BLaER1 treated with 17β-estradiol and CSF1 and Interleukin-3, amounts not matched to agents 10 nM and 100 nM (cell line): Measurements from ENCODE around the gene ASTN1.

Source experiments
- H3K27ac ChIP-seq, 11 experiments: shearing (Covaris generic); formaldehyde crosslinking; 2 replicates each; pipeline ENCODE4 v1.8.1; 2022
- H3K27me3 ChIP-seq, 11 experiments: shearing (Covaris generic); formaldehyde crosslinking; 2 replicates each; pipeline ENCODE4 v1.8.1; 2022
- H3K36me3 ChIP-seq, 11 experiments: shearing (Covaris generic); formaldehyde crosslinking; 2 replicates each; pipeline ENCODE4 v1.8.1; 2022
- H3K4me1 ChIP-seq, 10 experiments: shearing (Covaris generic); formaldehyde crosslinking; 2 replicates each; pipeline ENCODE4 v1.8.1; 2022
- H3K4me2 ChIP-seq, 11 experiments: shearing (Covaris generic); formaldehyde crosslinking; 2 replicates each; pipeline ENCODE4 v1.8.1; 2022
- H3K4me3 ChIP-seq, 10 experiments: shearing (Covaris generic); formaldehyde crosslinking; 2 replicates each; pipeline ENCODE4 v1.8.1; 2022
- H3K9ac ChIP-seq, 11 experiments: shearing (Covaris generic); formaldehyde crosslinking; 2 replicates each; pipeline ENCODE4 v1.8.1; 2022
- H3K9me3 ChIP-seq, 11 experiments: shearing (Covaris generic); formaldehyde crosslinking; replicated peaks in 1 of 11; 2 replicates each; pipeline ENCODE4 v1.8.1; 2022
- H4K20me1 ChIP-seq, 11 experiments: shearing (Covaris generic); formaldehyde crosslinking; 2 replicates each; pipeline ENCODE4 v1.8.1; 2022
- Cebpa-rat ChIP-seq, 11 experiments: shearing (Covaris generic); IDR thresholded peaks; 2 replicates each; pipeline ENCODE4 v1.8.1; 2022

The ASTN1 gene

DNA sequence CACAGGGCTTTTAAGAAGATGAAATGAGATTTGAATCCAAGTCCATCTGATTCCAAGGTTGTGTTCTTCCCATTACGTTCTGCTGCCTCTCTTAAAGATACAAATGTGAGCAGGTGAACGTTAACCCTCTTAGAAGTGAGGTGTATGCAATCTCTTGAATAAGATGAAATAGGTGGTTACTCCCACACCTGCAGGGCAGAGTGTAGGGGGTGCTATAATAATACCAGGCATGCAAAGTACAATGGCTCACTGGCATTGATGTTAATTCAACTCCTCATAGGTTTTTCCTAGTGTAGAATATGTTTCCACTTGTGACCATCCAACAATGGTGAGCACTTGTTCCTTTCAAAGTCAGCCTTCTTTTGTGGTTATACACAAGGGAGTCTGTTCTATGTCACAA is 163.0 kb downstream of the ASTN1 start:
- H3K27me3 ChIP-seq = no peaks in the 10 kb centered on the region
- H3K9ac ChIP-seq = no peak overlapping the region
- H3K36me3 ChIP-seq = no peaks in the 10 kb centered on the region
- no peaks in the 10 kb centered on the region for H4K20me1 ChIP-seq
- no peaks in the 10 kb centered on the region for H3K9me3 ChIP-seq
- H3K4me2 ChIP-seq = no peak overlapping the region
- peaks cover 7 to 29% (median 26%) of the 10 kb centered on the region in 10 experiments for H3K4me1 ChIP-seq
- no peak overlapping the region for H3K4me3 ChIP-seq
- no peak overlapping the region for H3K27ac ChIP-seq
- no peak for TF ChIP-seq Cebpa-rat (IDR thresholded peaks at IDR 0.05)

DNA sequence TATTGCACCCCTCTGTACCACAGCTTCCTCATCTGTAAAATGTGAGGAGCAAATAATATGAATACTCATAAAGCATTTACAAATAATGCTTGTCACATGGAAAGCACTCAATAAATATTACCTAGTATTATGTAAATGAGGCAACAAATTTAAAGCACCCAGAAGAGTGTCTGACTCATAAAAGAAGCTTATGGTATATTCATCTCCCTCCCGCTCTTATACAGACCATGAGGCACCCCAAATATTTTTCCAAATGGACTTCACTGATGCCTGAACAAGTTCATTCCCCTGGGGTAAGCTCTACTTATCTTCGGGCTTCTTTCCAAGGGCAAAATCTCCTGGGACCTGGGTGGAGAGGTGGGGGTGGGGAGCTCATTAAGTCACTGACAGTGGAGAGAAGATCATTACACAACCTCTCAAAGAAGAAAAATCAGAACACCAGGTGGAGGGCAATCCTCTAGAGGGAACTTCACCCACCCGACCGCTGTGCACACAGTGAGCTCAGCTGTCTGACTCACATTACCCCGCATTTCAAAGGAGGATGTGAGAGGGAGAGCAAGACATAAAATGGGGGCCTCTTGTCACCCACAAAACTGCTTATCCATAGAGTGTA is 166.2 kb downstream of the ASTN1 start:
- Histone ChIP-seq H3K4me1 (peaks cover 7 to 34% (median 30%) of the 10 kb centered on the region in 10 experiments), H3K4me2 (peak overlapping the region; percentile 38 to 78 (median 66)), H3K4me3 (no peak overlapping the region), H4K20me1 (no peaks in the 10 kb centered on the region), H3K36me3 (no peaks in the 10 kb centered on the region), H3K9me3 (no peaks in the 10 kb centered on the region), H3K27me3 (no peaks in the 10 kb centered on the region), H3K27ac (peak overlapping the region in 5 of 11 experiments; percentile 7 to 68 (median 63); a peak in 9 of 22 replicates), H3K9ac (no peak overlapping the region; a peak in 1 of 22 replicates)
- TF ChIP-seq Cebpa-rat (IDR thresholded peaks at IDR 0.05) = peak in 5 of 11 experiments; percentile 22 to 90 (median 78); a peak in 7 of 22 replicates

DNA sequence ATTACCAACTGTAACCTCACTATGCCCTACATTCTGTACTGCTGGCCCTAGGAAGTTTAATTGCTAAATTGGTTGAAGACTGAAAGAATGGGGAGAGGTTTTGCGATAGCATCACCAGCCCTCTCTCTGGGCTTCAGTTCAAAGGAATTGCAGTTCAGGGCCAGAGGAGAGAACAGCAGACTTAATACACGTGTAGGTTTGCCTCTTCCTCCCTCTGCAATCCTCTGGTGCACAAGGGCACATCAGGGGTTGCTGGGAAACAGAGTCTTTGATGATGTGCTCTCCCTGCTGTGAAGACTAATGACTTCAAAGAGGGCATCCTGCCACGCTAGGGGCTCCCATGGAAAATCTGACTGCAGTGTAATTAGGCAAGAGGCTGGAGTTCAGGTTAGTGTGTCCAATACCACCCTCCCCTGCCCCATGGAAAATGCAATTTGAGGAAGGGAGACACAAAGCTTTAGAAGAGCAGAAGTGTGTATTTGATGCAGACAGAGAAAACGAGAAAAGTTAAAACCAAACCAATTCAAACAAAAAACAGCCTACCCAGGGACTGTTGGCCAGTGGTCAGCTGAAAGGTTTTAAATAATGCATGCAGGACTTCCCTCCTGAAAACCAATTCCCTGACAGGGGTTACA is 167.9 kb downstream of the ASTN1 start:
- no peak overlapping the region for H3K9ac ChIP-seq
- H4K20me1 ChIP-seq = no peaks in the 10 kb centered on the region
- H3K4me3 ChIP-seq = no peak overlapping the region
- no peaks in the 10 kb centered on the region for H3K9me3 ChIP-seq
- no peaks in the 10 kb centered on the region for H3K27me3 ChIP-seq
- peaks cover 7 to 34% (median 30%) of the 10 kb centered on the region in 10 experiments for H3K4me1 ChIP-seq
- TF ChIP-seq Cebpa-rat (IDR thresholded peaks at IDR 0.05) = no peak
- H3K36me3 ChIP-seq = no peaks in the 10 kb centered on the region
- H3K4me2 ChIP-seq = peak overlapping the region in 8 of 11 experiments; percentile 52 to 78 (median 68); a peak in 15 of 22 replicates
- peak overlapping the region in 1 of 11 experiments; percentile 61; a peak in 2 of 22 replicates for H3K27ac ChIP-seq

GRCh38 chr1:176994931-176995596 is 169.4 kb downstream of the ASTN1 start:
- Histone ChIP-seq H3K9me3 (no peaks in the 10 kb centered on the region), H3K4me3 (no peak overlapping the region), H3K4me2 (no peak overlapping the region), H4K20me1 (no peaks in the 10 kb centered on the region), H3K9ac (no peak overlapping the region), H3K27me3 (no peaks in the 10 kb centered on the region), H3K36me3 (no peaks in the 10 kb centered on the region), H3K4me1 (peaks cover 8 to 41% (median 36%) of the 10 kb centered on the region in 10 experiments), H3K27ac (no peak overlapping the region)
- TF ChIP-seq Cebpa-rat (IDR thresholded peaks at IDR 0.05) = no peak

DNA sequence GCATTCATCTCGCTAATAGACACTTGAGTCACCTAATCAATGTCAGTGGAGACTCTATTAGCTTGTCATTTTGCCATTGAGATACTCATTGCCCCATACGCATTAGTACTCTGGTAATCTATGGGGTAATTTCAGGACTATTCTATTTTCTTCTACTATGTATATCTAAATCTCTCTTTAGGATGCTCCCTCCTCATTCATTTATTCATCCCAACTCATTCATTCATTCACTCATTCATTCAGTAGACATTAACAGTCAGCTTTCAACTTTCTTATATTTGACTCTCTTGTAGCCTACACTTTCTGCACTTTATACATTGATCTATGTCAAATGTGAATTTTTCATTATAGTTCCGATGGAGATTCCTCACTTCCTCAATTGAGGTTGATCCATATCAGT is 170.9 kb downstream of the ASTN1 start:
- no peaks in the 10 kb centered on the region for H3K27me3 ChIP-seq
- H3K4me2 ChIP-seq = no peak overlapping the region
- no peak for TF ChIP-seq Cebpa-rat (IDR thresholded peaks at IDR 0.05)
- H3K4me3 ChIP-seq = no peak overlapping the region
- H3K36me3 ChIP-seq = no peaks in the 10 kb centered on the region
- peaks cover 6 to 34% (median 30%) of the 10 kb centered on the region in 10 experiments for H3K4me1 ChIP-seq
- H3K9ac ChIP-seq = no peak overlapping the region
- no peaks in the 10 kb centered on the region for H4K20me1 ChIP-seq
- H3K27ac ChIP-seq = no peak overlapping the region
- no peaks in the 10 kb centered on the region for H3K9me3 ChIP-seq

GRCh38 chr1:176989754-176990153 is 174.8 kb downstream of the ASTN1 start:
- no peak overlapping the region for H3K4me3 ChIP-seq
- no peak for TF ChIP-seq Cebpa-rat (IDR thresholded peaks at IDR 0.05)

DNA sequence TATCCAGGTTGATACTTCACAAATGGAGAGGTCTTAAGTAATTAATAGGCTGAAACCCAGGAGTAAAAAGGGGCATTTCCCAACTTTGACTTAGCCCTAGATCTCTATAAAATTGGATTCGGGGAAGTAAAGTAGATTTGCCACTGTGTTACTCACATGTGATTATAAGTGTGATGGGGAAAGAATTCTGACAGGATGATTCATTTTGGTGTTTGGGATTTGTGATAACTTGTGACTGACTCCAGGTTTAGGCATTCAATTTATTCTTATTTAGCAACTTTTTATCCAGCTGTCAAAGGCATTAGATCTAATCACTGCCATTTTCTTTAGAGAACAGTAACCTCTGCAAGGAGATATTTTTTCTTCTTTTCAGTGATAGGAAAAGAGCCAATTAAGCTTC is 175.5 kb downstream of the ASTN1 start:
- H3K4me3 ChIP-seq = no peak overlapping the region
- no peaks in the 10 kb centered on the region for H3K9me3 ChIP-seq
- TF ChIP-seq Cebpa-rat (IDR thresholded peaks at IDR 0.05) = no peak
- peaks cover 0 to 25% (median 7%) of the 10 kb centered on the region in 10 experiments; a peak in 17 of 20 replicates for H3K4me1 ChIP-seq
- H3K27me3 ChIP-seq = no peaks in the 10 kb centered on the region
- H3K27ac ChIP-seq = no peak overlapping the region
- H4K20me1 ChIP-seq = no peaks in the 10 kb centered on the region
- H3K9ac ChIP-seq = no peak overlapping the region
- H3K36me3 ChIP-seq = no peaks in the 10 kb centered on the region
- H3K4me2 ChIP-seq = no peak overlapping the region

More at GRCh38 chr1:176989754-176990153, 174.8 kb downstream of the ASTN1 start:
- Histone ChIP-seq H3K4me2 (no peak overlapping the region), H3K36me3 (no peaks in the 10 kb centered on the region), H3K27me3 (no peaks in the 10 kb centered on the region), H3K9ac (no peak overlapping the region), H4K20me1 (no peaks in the 10 kb centered on the region), H3K4me1 (peaks cover 0 to 17% (median 6%) of the 10 kb centered on the region in 10 experiments; a peak in 16 of 20 replicates), H3K27ac (no peak overlapping the region), H3K9me3 (no peaks in the 10 kb centered on the region)

- Histone ChIP-seq H3K27ac (no peak overlapping the region), H3K36me3 (no peaks in the 10 kb centered on the region), H3K4me1 (peaks cover 0 to 32% (median 7%) of the 10 kb centered on the region in 10 experiments; a peak in 17 of 20 replicates), H3K4me2 (no peak overlapping the region), H3K9me3 (no peaks in the 10 kb centered on the region), H4K20me1 (no peaks in the 10 kb centered on the region), H3K27me3 (no peaks in the 10 kb centered on the region), H3K4me3 (no peak overlapping the region), H3K9ac (no peak overlapping the region)
- no peak for TF ChIP-seq Cebpa-rat (IDR thresholded peaks at IDR 0.05)
These were observed 177.5 kb downstream of the ASTN1 start for GRCh38 chr1:176987016-176987415.

DNA sequence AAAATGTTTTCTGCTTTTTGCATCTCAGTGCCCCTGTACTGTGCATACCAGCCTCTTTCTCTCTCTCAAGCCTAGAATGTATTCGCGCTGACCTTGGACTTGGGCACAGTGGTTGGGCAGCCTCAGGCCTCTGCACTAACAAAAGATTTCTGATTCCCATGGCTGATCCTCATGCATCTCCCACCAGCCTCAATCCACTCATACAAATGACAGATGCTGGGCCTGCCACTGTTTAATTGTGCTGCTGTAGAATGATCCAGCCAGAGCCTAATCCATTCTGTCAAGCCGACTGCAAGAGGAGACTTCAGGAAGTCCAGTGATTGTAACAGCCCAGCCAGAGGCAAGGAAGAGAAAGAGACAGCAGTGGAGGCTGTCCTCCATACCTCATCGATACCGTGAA is 180.8 kb downstream of the ASTN1 start:
- Histone ChIP-seq H3K27ac (no peak overlapping the region), H3K27me3 (no peaks in the 10 kb centered on the region), H4K20me1 (no peaks in the 10 kb centered on the region), H3K9ac (no peak overlapping the region), H3K4me2 (peak overlapping the region in 3 of 11 experiments; percentile 45 to 71 (median 68); a peak in 6 of 22 replicates), H3K9me3 (no peaks in the 10 kb centered on the region), H3K4me1 (peaks cover 0 to 26% (median 0%) of the 10 kb centered on the region in 10 experiments; a peak in 6 of 20 replicates), H3K4me3 (no peak overlapping the region), H3K36me3 (no peaks in the 10 kb centered on the region)
- TF ChIP-seq Cebpa-rat (IDR thresholded peaks at IDR 0.05) = no peak
